HEK293 (cell line): Measurements from ENCODE around the gene MBOAT2.

Source experiments
- GLI2 ChIP-seq: fragments of 450-650 bp; formaldehyde crosslinking; IDR thresholded peaks from 2 replicates; pipeline ENCODE4; 2017; ENCODE audit warnings: missing biosample characterization, missing genetic modification characterization, low read depth, borderline replicate concordance
- PRDM1 ChIP-seq: fragments of 450-650 bp; formaldehyde crosslinking; IDR thresholded peaks from 2 replicates; pipeline ENCODE4; 2016; ENCODE audit warnings: missing biosample characterization, missing genetic modification characterization
- SETDB1 ChIP-seq: IDR thresholded peaks from one replicate; pipeline ENCODE4 v1.6.1; 2017; ENCODE audit warnings: mild to moderate bottlenecking, low read length, moderate library complexity, mixed read lengths; ENCODE audit not compliant: insufficient read length
- YY1 ChIP-seq: fragments of 450-650 bp; formaldehyde crosslinking; IDR thresholded peaks from 2 replicates; pipeline ENCODE4 v1.5.1; 2018; ENCODE audit warnings: missing biosample characterization, missing genetic modification characterization
- ZBTB20 ChIP-seq: fragments of 450-650 bp; formaldehyde crosslinking; IDR thresholded peaks from 2 replicates; pipeline ENCODE4 v1.5.1; 2016; ENCODE audit warnings: missing biosample characterization, missing genetic modification characterization
- ZNF140 ChIP-seq: fragments of 450-650 bp; formaldehyde crosslinking; IDR thresholded peaks from 2 replicates; pipeline ENCODE4 v1.5.1; 2016; ENCODE audit warnings: missing biosample characterization, missing genetic modification characterization
- ZNF426 ChIP-seq: fragments of 450-650 bp; formaldehyde crosslinking; IDR thresholded peaks from 2 replicates; pipeline ENCODE4 v1.5.1; 2017; ENCODE audit warnings: missing biosample characterization, missing genetic modification characterization, mild to moderate bottlenecking, inconsistent platforms, moderate library complexity
- ZNF514 ChIP-seq: fragments of 450-650 bp; formaldehyde crosslinking; IDR thresholded peaks from 2 replicates; pipeline ENCODE4 v1.5.1; 2016; ENCODE audit warnings: missing biosample characterization, missing genetic modification characterization
- ZNF791 ChIP-seq: fragments of 450-650 bp; formaldehyde crosslinking; IDR thresholded peaks from 2 replicates; pipeline ENCODE4 v1.5.1; 2016; ENCODE audit warnings: missing biosample characterization, missing genetic modification characterization
- ZNF792 ChIP-seq: fragments of 450-650 bp; formaldehyde crosslinking; IDR thresholded peaks from 2 replicates; pipeline ENCODE4 v1.5.1; 2016; ENCODE audit warnings: missing biosample characterization, missing genetic modification characterization
- TF ChIP-seq, protein P1 (sequence below): fragments of 450-650 bp; formaldehyde crosslinking; IDR thresholded peaks from 2 replicates; pipeline ENCODE4 v1.5.1; 2016; ENCODE audit warnings: missing biosample characterization, missing genetic modification characterization
- TF ChIP-seq, protein P2 (sequence below): fragments of 450-650 bp; formaldehyde crosslinking; IDR thresholded peaks from 2 replicates; pipeline ENCODE4 v1.5.1; 2016; ENCODE audit warnings: missing biosample characterization, missing genetic modification characterization
- TF ChIP-seq, protein P3 (sequence below): IDR thresholded peaks from 2 replicates; pipeline ENCODE4 v1.6.1; 2011; ENCODE audit warnings: mild to moderate bottlenecking, low read depth, low read length, borderline replicate concordance

- no peak for TF ChIP-seq ZNF792
- TF ChIP-seq, protein P1, sequence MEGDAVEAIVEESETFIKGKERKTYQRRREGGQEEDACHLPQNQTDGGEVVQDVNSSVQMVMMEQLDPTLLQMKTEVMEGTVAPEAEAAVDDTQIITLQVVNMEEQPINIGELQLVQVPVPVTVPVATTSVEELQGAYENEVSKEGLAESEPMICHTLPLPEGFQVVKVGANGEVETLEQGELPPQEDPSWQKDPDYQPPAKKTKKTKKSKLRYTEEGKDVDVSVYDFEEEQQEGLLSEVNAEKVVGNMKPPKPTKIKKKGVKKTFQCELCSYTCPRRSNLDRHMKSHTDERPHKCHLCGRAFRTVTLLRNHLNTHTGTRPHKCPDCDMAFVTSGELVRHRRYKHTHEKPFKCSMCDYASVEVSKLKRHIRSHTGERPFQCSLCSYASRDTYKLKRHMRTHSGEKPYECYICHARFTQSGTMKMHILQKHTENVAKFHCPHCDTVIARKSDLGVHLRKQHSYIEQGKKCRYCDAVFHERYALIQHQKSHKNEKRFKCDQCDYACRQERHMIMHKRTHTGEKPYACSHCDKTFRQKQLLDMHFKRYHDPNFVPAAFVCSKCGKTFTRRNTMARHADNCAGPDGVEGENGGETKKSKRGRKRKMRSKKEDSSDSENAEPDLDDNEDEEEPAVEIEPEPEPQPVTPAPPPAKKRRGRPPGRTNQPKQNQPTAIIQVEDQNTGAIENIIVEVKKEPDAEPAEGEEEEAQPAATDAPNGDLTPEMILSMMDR, result no peak
- TF ChIP-seq, protein P2, sequence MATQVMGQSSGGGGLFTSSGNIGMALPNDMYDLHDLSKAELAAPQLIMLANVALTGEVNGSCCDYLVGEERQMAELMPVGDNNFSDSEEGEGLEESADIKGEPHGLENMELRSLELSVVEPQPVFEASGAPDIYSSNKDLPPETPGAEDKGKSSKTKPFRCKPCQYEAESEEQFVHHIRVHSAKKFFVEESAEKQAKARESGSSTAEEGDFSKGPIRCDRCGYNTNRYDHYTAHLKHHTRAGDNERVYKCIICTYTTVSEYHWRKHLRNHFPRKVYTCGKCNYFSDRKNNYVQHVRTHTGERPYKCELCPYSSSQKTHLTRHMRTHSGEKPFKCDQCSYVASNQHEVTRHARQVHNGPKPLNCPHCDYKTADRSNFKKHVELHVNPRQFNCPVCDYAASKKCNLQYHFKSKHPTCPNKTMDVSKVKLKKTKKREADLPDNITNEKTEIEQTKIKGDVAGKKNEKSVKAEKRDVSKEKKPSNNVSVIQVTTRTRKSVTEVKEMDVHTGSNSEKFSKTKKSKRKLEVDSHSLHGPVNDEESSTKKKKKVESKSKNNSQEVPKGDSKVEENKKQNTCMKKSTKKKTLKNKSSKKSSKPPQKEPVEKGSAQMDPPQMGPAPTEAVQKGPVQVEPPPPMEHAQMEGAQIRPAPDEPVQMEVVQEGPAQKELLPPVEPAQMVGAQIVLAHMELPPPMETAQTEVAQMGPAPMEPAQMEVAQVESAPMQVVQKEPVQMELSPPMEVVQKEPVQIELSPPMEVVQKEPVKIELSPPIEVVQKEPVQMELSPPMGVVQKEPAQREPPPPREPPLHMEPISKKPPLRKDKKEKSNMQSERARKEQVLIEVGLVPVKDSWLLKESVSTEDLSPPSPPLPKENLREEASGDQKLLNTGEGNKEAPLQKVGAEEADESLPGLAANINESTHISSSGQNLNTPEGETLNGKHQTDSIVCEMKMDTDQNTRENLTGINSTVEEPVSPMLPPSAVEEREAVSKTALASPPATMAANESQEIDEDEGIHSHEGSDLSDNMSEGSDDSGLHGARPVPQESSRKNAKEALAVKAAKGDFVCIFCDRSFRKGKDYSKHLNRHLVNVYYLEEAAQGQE (tag by site-specific recombination), result no peak
- no peak for TF ChIP-seq YY1 (tag by site-specific recombination)
- TF ChIP-seq ZNF140, result no peak
- TF ChIP-seq ZNF426 (tag by site-specific recombination), result no peak
- no peak for TF ChIP-seq PRDM1 (tag by site-specific recombination)
- no peak for TF ChIP-seq GLI2 (tag by site-specific recombination)
- TF ChIP-seq, protein P3, sequence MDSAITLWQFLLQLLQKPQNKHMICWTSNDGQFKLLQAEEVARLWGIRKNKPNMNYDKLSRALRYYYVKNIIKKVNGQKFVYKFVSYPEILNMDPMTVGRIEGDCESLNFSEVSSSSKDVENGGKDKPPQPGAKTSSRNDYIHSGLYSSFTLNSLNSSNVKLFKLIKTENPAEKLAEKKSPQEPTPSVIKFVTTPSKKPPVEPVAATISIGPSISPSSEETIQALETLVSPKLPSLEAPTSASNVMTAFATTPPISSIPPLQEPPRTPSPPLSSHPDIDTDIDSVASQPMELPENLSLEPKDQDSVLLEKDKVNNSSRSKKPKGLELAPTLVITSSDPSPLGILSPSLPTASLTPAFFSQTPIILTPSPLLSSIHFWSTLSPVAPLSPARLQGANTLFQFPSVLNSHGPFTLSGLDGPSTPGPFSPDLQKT, result no peak
- no peak for TF ChIP-seq ZNF514 (tag by site-specific recombination)
- no peak for TF ChIP-seq SETDB1
- TF ChIP-seq ZBTB20 (tag by site-specific recombination), result no peak
- TF ChIP-seq ZNF791 (tag by site-specific recombination), result no peak
Observed at GRCh38 chr2:8922431-8922830, 81.1 kb downstream of the MBOAT2 start.
